HS-27A (cell line): Measurements from ENCODE around the gene DHX32.
"Not testable (repeated sequence)": the region's sequence is repeated elsewhere in the genome, so short reads cannot be mapped to it uniquely, and the experiment has no call there.

ENCODE experiments used
- DNase-seq: peaks from one replicate; pipeline ENCODE4 v3.0.0-alpha.2; 2012; ENCODE audit warnings: low read depth, missing footprints

Gene DHX32

DNA sequence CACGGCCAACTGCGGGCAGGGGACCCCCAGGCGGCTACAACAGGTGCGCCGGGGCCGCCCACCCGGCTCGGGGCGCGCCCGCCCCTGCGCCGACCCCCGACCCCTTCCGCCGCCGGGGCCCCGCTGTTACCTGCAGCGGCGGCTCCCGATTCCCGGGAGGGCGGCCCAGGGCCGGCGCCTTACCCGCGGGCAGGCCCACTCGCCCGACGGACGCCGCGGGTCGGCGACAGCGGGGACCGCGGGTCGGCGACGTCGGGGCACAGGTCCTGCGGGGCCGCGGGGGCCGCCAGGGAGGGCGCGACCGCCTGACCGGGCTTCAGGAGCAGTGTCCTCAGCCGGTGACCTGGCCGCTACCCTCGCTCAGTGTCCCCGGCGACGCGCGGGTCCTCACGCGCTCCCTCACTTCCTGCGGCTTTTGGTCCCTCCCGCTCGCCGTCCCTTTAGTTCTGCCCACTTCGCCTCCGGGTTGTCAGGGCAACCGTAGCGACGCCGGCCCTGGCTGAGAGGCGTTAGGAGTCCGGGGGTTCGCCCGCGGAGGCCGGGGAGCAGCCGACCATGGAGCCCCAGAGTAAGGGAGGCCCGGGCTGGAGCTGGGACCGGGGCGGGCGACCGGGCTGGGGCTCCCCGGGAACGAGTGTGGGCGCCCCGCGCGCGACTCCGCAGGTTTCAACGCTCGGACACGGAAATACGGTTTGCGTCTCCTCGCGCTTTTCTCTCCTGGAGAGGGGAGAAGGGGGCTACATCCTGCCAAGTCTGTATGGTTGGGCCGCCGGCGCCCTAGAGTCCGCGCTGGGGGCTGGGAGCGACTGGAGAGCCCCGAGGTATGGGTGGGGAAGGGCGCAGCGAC is 15.2 kb upstream of the DHX32 start, which contains the start of gene FANK1:
TSS of gene FANK1 (plus strand) at position 477 of the 847 bp plus-strand sequence. CDS start at position 556, 79 bp downstream.
- DNase-seq: peak; percentile 42

DNA sequence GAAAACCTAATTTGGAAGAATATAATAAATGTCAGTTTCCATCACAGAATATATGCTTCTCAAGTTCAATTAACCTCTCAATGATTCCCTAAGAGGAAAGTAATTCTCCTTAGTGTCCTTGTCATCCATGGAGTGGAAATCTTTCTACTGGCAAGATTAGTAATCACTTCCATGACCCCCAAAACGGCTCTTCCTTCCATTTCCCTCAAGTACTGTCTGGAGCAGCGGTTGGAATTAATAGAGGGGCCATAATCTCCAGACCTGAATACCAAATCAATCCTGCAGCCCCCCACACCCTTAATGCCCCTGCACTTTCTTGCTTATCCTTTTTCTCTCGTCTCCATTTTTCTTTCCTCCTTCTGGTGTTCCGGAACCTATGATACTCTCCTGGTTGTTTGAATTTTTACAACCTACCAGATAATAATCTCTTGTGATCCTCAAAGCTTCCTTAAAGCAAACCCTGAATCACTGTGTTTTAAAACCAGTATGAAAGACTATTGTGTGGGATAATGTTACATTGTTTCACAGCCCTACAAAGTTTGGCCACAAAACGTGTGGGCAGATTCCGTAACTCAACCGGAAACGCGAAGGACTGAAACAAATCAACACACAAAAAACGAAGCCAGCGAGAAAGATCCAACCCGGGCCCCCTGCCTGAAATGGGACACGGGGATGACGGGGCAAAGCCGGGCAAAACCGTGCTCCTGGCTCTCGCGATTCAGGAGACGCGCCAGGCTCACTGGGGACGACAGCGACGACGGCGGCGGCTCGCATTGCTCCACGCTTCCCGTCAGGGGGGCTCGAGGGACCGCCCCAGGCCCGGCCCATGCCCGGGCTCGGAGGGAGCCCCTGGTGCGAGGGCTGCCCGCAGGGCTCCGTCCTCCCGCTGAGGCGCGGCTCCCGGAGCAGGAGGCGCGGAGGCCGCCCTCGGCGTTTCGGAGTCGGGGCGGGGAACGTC is 14.3 kb upstream of the DHX32 start:
- peak; percentile 17 for DNase-seq

- DNase-seq: not testable (repeated sequence)
Observed at GRCh38 chr10:125894176-125894575, 13.1 kb upstream of the DHX32 start.

DNA sequence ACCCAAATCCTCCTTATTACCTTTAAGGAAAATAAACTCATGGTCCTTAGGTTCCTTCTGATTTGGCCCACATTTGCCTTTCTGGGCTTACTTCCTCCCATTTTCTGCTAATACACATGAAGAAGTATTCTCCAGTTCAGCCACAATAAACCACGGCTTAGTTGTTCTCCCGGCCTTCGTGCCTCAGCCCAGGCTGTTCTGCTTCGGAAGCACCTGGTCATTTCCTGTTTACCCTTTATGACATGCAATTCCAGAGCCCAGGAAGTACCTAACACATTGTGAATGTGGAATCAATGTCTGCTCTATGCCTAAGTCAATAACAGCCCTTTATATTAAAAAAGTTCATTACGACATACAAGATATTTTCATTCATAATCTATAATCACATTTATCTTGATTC is 11.3 kb upstream of the DHX32 start:
- not testable (repeated sequence) for DNase-seq

DNA sequence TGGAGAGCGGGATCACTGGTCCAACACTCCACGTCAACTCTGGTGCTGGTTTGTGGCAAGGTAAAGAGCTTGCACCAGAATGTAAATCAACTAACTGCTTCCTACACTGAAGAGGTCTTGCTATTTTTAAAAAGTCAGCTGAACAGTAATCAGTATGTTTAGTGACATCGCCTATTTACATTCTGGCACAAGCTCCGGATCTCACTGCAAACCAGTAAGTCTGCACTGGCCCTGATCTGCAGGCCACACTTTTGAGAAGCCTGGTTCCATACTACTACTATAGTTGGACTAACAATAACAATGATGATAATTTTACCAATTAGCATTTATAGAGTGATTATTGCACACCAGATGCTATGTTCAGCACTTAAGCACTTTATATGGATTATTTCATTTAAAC is 8.3 kb upstream of the DHX32 start:
- DNase-seq: not testable (repeated sequence)

- DNase-seq: no peak
Observed at GRCh38 chr10:125886914-125887512, 5.9 kb upstream of the DHX32 start.

- no peak for DNase-seq
Observed at GRCh38 chr10:125883211-125883610, 2.1 kb upstream of the DHX32 start.

DNA sequence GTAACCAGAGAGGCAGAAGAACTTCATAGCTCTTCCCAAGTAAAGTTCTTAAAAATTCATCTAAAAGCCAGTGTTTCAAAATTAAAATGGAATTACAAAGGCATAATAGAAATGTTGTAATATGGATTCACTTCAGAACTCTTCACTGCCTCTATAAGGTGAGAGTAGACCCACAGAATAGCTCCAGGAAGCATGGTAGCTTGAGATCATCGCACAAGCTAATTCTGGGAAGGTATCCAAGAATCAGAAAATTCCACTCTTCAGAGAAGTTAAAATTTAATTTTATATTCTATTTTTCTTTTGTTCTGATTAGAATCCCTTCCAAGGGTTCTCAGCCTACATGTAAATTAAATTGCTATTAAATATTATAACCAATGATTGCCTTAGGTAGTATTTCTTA is 1.5 kb upstream of the DHX32 start:
- DNase-seq: no peak

DNA sequence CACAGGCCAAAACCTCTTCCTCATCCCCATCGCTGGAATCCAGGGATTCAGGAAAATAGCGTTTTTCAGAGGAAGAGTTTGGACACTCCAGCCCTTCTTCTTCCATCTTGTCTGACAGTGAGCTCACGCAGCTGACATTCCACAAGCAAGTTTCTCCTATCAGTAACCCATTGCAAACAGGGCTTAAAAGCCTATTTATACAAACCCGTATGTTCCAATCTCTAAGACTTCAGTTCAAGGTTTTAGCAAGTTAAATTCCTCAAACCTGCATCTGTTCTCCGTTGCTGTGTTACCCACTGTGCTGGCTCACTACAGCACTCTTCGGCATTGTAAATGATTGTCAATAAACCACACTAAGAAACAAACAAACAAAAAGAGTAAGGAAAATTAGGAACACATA is 373 bp downstream of the DHX32 start:
- DNase-seq: no peak

DNA sequence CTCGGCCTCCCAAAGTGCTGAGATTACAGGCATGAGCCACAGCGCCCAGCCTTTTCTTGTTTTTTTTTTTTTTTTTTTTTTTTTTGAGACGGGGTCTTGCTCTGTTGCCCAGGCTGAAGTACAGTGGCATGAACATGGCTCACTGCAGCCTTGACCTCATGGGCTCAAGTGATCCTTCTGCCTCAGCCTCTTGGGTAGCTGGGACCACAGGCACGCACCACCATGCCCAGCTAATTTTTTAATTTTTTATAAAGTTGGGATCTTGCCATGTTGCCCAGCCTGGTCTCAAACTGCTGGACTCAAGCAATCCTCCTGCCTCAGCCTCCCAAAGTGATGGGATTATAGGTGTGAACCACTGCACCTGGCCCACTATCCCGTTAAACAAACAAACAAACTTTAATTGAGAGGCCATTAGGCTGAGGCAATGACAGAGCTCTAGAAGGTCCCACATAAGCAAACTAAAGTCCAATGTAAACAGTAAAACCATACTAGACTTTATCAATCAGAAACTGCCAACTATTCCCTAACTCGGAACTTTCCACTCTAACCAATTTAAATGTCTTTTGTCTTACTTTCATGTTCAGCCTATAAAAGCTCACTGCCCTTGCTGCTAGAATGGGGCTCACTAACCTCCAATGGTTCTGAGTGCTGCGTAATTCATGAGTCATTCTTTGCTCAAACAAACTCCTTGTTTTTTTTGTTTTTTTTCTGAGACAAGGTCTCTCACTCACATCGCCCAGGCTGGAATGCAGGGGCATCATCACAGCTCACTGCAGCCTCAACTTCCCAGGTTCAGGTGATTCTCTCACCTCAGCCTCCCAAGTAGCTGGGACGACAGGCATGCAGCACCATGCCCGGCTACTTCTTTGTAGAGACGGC is 1.9 kb downstream of the DHX32 start:
- peak; percentile 42 for DNase-seq

DNA sequence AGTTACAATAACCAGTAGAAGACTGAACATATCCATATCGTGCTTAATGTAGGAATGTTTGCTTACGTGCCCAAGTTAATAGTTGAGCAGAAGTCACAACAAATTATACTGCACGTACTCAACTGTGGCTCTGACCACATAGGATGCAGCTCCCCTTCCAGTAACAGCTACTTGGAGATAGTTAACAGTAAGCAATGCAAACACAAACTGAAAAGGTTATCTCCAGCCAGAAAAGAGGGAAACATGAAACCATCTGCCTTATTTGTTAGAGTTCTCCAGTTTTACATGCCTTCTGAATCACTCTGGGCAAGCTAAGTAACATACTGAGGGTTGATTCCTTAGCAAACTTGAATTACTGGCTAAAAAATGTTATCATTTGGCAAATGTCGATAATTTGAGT is 9.8 kb downstream of the DHX32 start:
- no peak for DNase-seq

GRCh38 chr10:125868372-125868975 is 12.6 kb downstream of the DHX32 start:
- DNase-seq: no peak

GRCh38 chr10:125866421-125867029 is 14.6 kb downstream of the DHX32 start:
- DNase-seq: no peak

DNA sequence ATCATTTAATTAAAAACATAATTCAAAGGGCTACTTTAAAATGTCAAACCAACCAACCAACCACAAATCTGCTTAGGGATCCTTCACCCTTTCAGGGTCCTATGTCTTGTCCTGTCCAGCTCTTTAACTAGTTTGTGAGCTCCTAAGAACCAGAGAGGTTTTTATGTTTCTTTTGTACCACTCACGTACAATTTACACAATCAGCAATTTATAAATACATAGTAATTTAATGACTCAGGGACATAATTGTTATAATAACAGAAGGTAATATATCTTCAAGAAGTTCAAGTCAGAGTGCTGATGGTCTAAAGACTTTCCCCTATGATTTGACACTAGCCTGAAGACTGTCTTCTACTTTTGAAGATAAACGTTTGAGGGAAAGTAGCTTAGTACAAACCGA is 16.0 kb downstream of the DHX32 start:
- no peak for DNase-seq

DNA sequence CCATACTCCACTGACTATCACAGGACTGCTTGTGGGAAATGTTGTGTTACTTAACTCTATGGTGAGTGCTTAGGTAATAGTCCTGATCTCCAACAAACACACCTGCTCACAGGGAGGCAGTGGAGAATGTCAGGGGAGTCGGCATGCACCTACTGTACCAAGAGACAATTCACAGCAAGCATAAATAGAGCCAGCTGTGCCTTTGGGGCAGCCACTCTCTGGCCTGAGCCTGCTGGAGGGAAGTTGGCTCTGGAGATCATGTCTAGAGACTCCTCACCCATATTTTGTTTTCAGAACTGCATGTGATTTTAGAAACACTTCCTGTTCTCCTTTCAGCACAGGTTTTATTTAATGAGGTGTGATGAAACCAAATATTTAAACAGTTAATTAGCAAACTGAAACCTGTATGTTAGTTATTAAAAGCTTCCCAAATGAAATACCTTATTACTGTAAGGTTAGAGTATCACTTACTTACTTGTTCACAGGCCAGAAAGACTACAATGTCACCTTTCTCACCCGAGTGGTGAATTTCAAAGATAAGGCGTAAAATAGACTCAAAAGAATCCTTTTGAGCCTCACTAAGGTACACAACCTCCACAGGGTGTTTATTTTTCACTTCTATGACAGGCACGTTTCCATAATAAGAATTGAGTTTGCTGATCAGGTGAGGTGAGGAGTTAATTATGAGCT is 21.8 kb downstream of the DHX32 start:
- DNase-seq: no peak

DNA sequence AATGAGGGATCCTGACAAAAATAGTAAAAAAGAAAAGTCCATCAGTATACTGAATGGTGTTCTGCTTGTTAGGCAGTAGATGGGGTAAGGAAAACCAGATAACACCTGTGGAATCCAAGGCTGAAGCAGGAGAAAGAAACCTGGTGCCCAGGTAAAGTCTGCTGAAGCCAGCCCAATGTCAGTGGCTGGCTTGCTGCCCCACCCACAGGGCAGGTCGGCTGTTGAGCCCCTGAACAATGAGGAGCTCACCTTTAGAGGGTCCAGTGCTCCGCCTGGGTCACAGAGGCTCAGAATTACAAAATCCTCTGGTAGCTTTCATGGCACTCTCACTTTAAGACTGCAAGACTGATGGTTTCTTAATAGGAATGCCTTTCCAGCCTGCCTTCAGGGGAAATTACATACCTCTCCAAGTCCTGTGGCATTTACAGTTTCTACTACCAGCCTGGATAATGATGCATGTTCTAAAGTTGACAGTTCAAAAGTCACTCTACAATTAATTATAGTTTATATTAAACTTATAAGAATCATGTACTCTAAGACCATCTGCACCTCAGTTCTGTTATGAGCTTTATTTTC is 23.8 kb downstream of the DHX32 start:
- DNase-seq: no peak

- no peak for DNase-seq
Observed at GRCh38 chr10:125852487-125852886, 28.6 kb downstream of the DHX32 start.

DNA sequence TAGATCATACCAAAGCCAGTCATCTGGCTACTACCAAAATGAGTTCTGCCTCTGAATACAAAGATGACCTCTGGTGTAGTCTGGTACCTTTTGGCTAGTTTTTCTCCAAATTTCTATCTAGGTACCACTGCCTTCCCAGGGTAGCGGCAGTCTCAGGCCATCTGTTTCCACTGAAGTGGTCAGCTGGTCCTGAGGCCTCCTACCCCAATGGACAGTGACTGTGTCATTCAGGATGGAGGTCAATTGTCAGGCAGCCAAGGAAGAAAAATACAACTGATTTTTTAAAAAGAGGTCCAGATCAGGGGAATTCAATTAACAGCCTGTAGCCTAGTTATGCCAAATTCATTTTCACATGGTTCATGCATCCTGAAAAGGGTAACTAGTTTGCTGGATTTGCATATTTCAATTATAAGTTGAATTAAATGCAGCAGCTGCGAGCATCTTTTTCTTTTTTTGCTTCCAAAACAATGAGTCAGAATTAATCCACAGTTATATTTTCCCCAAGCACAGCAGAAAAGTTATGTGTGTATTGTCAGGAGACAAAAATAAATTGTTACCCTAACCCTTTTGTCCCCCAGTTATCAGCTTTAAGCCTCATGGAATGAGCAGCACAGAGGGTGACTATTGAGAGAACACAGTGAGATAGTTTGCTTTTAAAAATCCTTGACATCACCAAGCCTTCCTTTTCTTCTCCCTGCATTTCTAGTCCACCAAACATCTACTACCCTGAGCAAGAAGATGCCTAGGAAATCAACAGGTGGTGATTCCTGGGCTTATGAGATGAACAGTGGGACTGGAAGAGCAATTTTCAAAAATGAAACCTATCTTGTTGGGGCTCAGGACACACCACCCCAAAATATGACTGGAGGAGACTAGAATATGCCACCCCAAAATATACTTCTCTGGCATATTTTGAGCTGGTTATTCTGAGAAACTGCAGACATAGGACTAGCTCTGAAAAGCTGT is 30.0 kb downstream of the DHX32 start:
- no peak for DNase-seq
